Glomerular visceral epithelial cell (primary cell): ENCODE results near the gene GNG2.

Experiments
- DNase-seq: peaks from one replicate; pipeline ENCODE4 v3.0.0-alpha.2; 2016; ENCODE audit errors: extremely low spot score

GNG2 gene

DNA sequence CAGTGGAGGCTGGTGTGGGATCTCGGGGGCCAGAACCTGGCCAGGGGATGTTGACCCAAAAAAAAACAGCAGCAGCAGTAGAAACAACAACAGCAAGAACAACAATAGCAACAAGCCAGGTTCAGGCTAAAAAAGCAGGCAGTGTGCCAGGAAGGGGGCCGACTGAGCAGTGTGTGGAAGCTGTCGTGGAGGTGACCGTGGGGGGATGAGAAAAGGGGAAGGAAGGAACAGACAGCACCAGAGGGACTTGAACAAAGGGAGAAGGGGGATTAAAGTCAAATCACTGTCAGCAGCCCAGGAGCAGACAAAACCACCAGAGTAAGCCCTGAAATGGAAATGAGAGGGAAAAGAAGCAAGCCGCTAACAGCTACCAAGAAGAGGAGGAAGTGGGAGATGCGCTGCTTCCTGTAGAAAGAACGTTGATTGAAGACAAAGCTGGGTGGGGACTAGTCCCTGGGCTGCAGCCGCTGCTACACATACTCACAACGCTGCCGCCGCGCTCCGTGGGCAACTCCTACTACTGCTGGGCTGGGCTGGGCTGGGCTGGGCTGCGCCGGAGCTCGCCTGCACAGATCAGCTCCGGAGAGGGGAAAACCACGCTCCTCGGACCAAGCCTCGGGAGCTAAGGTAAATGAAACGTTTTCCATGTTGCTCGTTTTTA, at the start of gene GNG2:
GNG2 (plus strand) TSS at position 449 of the 661 bp plus-strand sequence. CDS start 90,067 bp downstream, outside the sequence.
- peak; percentile 78 for DNase-seq

DNA sequence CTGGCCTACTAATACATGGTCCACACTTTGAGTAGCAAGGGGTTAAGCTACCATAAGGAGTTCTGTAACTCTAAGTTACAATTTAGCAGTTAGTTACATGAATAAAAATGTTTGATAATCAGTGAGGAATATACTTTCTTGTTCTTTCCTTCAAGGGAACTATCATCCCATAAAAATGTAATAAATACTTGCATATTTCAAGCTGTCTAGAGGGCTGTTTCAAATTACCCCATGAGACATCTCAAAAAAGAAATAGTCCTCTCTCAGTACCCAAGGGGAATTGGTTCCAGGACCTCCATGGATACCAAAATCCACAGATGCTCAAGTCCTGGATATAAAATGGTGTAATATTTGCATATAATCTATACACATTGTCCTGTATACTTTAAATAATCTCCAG, 48.7 kb upstream of the GNG2 start:
- no peak for DNase-seq

DNA sequence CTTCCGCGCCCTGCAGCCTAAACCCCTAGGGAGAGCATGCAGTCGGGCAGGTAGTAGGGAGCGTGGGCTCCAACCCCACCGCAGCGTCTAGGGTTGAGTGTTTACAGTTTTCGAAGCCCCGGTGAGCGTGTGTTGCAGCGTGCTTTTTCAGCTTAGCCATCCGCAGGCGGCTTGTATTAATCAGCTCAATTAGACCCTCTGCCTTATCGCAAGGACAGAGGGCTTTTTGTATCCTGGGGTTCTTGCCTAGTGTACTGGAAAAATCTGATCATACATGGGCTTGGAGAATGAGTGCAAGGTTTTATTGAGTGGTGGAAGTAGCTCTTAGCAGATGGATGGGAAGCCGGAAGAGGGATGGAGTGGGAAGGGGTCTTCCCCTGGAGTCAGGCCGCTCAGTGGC, 44.4 kb upstream of the GNG2 start:
- no peak for DNase-seq

DNA sequence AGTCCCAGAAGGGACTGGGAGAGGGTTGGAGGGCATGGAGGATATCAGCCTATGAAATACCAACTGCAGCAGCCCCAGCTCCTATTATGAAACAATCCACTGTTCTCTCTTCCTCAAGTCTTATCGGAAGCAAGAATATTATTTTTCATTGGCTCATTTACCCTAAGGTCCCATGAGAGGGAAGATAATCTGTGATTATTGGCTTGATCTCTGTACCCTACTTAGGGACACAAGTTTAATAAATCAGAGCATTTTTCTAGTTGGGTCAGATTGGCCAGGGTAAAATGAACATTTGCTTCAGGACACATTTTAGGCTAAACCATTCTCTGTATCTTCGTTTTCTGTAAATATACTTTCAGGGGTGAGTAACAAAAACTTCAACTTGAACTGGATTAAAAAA, 43.1 kb upstream of the GNG2 start:
- DNase-seq, result no peak

DNA sequence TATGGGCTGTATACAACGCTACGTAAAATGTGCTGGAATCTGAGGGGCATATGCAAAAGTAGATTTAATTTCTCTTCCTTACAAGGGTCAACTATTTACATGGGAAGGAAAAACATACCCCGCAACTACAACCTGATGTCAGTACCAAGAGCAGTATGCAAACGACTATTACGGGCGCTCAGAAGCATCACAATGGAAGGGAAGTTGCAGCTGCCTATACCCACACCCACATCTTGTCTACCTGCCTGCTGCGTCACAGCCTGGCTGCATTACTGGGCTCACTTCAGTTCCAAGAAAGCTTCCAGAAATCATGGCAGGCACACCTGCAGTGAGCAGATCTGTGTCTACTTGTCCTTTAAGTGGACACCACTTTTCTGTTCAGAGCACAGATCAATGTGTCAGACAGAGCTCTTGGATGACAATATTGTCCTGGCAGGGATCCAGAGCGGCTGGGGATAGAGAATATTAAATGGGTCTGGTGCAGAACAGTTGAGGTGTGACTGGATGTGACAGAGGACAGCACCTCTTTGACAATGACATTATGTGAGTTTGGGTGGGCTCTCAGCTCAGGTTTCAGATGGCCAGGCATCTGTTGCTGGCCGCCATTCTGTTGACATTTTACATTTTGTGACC, 41.5 kb upstream of the GNG2 start:
- no peak for DNase-seq

DNA sequence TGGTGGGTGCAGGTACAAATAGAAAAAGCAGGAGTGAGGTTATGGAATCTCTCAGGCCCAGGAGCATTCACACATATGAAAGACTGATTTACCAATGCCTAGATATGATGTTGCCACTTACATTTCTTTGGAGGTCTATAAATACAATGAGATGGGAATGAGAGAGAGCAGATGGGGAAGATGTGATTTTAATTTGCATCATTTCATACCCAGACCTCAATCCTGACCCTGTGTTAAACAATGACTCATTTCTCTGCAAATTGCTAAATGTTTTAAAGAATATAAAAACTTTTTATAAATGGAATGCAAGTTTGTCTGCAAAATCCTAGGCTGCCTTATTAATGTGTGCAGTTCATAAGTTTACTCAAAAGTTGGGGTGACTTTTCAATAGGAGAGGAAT, 38.6 kb upstream of the GNG2 start:
- no peak for DNase-seq

DNA sequence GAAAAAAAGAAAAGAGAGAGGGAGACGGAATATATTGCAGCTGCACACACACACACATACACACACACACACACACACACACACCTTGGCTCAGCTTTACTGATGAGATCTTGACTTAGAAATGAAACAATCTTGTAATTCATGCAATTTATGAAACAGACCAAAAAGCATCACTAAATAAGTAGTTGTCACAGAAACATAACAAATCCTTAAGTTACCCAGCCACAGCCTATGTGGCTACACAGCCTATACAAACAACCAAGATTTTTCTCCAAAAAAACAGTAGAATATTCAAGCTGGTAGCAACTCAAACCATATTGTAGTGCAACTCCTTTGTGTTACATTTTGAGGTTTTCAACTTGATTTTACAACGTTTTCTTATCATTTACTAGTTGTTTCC, 37.9 kb upstream of the GNG2 start:
- DNase-seq, result no peak

DNA sequence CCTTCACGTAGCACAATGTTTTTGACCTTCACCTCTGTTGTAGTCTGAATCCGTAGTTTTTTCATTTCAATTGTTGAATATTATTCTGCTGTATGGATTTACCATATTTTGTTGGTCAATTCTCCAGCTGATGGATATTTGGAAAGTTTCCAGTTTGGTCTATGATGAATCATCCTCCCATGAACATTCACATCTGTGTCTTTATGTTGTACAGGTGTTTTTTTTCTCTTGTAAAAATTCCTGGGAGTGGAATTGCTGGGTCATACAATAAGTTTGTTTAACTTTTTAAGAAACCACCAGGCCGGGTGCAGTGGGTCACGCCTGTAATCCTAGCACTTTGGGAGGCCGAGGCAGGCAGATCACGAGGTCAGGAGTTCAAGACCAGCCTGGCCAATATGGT, 36.7 kb upstream of the GNG2 start:
- peak; percentile 20 for DNase-seq

DNA sequence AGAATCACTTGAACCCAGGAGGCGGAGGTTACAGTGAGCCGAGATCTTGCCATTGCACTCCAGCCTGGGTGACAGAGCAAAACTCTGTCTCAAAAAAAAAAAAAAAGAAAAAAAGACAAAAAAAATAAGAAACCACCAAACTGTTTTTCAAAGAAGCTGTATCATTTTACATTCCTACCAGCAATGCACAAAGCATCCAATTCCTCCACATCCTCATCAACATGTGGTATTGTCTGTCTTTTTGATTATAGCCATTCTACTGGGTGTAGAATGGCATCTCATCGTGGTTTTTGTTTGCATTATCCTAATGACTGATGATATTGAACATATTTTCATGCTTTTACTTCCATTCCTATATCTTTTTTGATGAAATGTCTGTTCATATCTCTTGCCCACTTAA, 36.2 kb upstream of the GNG2 start:
- no peak for DNase-seq

DNA sequence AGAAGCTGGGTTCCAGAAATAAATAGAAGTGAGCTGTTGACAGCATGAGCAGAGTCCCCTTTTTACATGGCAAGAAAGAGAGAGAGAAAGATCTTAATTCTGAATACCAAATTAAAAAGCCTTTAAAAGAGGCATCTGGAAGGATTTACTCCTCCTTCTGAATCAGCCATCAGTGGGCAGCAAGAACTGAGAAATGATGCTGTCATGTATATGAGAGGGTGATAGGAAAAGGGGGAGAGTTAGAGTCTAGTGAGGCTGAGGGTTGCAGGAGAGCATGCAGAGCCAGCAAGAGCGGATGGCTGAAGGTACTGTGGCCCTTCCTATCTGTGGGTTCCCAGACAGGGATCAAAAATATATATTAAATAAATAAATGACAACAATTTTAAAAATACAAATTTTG, 34.5 kb upstream of the GNG2 start:
- no peak for DNase-seq

DNA sequence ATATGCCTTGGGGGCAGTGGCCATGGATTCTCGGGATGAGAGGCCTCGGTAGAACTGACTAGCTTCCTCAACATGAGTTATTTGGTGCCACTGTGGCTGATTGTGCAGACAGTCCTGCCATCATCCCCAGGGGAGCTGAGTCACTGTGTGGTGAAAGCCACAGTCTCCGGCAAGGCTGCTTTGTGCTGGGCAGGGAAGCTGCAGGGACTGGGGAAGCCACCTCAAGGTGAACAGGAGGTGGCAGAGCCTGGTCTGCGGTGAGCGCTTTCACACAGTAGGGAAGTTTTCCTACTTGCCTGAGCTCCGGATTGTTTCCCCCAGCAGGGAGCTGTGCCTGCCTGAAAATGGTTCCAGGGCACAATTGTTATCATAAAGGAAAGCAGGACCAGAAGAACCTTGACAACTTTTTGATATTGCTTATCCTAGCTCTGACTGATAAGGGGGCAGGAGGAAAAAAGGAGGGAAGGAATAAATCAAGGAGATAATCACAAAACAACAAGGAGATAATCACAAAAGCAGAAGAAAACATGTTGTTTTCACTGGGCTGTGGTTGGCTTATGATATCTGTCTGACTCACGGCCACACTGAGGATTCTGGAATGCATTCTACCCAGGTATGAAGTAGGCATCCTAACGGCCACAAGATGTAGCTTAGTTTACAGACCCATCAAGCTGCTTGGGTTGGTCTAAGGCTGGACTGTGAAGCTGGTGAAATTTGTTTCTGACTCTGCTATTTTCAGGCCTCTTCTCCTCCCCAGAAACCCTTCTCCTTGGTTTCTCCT, 32.2 kb upstream of the GNG2 start:
- DNase-seq, result peak; percentile 90

DNA sequence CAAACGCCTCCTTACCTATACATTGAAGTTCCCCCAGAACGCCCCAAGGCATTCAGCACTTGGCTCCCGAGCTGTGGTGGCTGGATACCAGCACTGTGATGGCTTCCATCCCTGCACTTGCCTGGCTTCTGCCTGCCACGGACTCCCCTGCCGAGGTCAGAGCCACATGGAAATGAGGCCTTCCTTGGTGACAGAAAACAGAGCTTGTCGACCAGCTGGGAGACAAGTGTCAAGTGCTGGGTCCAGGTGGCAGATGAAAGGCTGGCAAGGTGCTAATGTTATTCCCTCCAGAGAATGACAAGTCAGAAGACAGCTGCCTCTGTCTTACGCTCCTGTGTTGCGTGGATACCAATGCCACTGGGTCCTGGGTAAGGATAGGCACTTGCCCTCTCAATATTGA, 26.2 kb upstream of the GNG2 start:
- no peak for DNase-seq

DNA sequence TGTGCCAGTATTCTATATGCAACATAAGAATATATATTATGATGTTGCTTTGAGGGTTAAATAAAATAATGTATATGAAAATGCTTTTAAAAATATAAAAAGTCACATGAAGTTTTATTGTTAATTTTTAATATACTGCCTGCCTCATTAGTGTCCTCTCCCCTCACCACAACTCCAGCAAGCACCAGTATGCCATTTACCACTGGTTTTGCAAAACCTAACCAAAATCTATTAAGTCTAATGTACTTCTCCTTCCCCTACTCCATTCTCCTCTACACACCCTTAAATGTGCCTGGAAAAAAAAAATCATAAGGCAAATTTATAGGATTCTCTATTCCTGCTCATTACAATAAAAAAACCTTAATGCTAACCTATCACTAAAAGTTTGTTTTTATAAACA, 24.0 kb upstream of the GNG2 start:
- DNase-seq, result no peak

DNA sequence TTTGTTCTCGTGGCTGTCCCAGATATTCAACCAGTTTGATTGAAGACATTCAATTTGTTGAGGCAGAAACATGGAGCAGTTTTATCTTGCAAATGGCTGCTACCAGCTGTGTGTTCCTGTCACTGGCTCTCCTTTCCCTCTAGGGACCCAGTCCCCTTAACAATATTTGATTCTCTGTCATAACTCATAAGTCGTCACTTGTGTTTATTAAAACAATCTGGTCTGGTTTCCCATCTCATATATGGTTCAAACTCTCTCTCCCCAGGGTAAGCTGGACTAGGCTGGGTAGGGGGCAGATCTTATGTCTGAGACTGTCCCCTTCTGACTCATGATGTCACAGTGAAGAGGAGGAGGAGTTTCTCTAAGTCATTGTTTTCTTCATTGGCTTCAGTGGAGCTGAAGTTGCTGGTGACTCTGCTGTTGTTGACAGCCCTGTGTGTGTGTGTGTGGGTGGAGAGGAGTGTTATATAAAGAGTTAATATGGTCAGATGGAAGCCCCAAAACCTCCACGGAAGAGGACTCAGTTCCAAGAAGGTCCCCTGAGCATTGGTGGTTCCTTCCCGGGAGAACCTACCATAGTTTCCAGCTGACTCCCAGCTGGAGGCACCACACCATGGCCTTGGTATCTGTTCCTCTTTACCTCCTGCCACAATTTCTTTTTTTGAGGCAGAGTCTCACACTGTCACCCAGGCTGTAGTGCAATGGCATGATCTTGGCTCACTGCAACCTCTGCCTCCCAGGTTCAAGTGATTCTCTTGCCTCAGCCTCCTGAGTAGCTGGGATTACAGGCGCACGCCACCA, 16.1 kb upstream of the GNG2 start:
- DNase-seq, result no peak

DNA sequence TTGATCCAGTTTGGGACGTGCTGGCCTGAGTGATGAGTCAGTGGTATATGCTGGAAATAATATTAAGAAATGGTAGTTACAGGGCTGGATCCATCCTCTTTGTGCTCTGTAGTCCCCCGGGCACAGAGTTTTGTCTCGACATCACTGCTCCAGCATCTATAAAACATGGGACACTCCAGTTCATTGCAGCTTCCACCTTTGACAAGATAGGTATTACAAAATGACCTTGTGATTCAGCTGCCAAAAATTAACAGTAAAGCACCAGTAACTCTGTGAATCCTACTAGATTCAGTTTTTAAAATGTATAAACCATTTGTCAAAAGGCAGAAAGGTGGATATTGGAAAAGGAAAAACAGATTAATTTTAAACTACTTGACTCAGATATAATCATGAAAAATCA, 14.6 kb upstream of the GNG2 start:
- no peak for DNase-seq

DNA sequence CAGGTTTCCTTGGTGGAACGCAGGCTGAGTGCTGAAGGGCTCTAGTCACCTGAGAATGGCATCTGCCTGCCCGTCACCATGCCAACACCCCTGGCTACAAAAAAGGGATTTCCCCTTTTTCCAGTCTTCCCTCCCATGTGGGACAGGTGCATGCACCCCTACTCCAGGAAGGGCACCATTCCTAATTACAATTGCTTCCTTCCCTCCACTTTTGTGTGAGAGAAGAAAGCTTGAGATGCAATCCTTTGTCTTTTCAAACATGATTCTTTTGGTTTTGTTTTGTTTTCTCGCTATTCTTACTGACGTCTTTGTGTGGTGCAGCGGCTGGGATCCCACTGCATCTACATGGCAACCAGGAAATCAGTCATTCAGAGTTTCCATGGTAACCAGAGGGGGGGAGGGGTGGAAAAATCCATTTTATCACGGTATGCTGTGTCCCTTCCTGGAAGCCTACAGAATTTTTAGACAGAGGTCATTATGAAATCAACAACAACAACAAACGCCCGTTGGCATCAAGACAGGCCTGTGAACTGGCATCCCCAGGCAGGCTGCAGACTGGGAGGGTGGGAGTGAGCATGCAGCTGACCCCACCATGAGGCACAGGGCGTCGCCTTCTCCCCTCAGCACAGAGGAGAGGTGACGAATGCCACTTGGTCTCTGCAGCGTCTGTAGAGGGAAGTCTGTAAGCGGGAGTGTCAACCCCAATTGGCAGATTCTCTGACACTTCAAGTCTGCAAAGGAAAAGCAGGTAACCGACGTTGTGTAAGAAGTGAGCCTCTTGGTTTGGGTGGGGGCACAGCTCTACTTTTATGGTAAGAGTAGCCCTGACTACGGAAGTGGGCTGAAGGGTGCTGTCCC, 13.6 kb upstream of the GNG2 start:
- DNase-seq, result peak; percentile 20

DNA sequence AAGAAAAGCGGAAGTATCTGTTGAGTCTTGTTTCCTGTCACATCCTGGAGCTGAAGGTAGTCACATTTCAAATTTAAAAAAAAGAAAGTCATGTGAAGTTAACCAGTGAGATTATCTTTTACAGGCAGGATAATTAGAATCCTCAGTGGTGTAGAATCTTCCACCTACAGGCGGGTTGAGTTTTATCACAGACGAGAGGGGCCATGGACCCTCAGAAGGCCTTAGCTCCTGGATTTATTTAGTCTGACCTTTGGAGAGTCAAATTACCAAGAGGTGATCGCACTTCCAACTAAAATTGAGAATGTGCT, 13.0 kb upstream of the GNG2 start:
- DNase-seq, result no peak

DNA sequence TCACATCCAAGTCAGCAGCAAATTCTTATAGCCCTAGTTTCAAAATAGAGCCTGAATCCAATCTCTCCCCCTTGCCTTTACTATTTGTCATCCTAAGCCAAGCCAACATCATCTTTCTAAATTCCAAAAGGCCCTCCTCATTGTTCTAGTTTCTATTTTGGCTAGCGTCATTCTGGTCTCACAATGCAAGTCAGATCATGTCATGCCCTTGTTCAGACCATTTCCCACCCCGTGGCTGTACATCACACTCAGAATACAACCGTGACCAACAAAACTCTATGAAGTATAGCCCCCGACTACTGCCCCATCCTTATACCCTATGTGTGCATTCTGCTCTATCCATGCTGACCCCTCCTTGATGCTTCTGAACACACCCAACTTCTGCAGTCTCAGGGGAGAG, 12.3 kb upstream of the GNG2 start:
- DNase-seq, result no peak

DNA sequence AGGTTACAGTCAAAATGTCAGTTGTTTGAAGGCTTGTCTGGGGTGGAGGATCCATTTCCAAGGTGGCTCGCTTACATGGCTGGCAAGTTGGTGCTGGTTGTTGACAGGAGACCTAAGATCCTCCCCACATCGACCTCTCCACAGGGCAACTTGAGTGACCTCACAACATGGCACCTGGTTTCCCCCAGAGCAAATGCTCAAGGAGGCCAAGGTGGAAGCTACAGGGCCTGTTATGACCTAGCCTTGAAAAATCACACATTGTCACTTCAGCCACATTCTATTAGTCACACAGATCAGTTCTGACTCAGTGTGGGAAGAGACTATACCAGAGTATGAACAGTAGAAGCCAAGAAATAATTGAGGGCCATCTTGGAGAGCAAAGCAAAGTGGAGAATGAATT, 11.3 kb upstream of the GNG2 start:
- no peak for DNase-seq

DNA sequence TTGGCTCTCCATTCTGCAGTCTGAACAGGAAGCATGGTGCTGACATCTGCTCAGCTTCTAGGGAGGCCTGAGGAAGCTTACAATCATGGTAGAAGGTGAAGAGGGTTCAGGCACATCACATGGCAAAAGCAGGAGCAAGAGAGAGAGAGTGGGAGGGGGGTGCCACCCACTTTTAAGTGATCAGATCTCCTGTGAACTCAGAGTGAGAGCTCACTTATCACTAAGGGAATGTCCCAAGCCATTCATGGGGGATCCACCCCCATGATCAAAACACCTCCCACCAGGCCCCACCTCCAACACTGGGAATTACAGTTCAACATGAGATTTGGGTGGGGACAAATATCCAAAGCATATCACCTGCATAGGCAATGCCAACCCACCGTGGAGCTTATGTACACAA, 9.8 kb upstream of the GNG2 start:
- DNase-seq, result no peak

DNA sequence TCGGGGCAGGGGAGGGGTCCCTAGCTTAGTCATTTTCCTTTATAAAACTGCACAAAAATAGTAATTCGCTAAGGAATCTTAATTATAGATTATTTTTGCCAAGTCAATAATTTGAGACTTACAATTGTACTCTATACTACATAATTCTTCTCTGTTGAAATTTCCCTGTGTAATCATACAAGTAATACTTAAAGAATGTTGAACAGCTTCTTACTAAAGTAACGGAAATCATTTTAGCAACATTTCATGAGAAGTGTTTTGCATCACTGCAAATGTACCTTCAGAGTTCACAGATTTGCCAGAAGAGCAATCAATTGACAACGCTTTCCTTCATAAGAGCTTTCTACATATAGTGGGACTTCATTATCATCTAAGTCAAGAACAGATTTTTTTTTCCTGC, 7.9 kb upstream of the GNG2 start:
- no peak for DNase-seq

DNA sequence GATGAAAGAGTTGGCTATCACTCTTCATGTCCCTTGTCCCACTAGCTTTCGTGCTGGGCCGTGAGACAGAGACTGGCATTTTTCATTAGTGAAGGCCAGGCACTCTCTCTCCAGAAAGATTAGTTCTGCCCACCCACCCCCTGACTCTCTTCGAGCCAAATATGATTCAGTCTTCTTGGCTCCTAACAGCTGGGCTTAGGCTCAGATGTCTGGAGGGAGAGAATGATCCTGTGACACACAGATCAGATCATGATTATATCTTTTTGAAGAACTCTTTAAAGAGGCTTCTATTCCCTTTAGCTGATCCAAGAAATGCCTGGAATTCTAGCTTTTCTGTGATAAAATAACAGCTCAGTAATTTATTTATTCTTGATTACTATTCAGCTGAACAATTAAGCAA, 5.2 kb upstream of the GNG2 start:
- no peak for DNase-seq
